GM23338 (cell line): ENCODE results near the gene GH1. TPM values are rescaled to one million over a fixed set of nuclear protein-coding genes. Genes with fewer than 3 reads are reported as not detected.

Experiments used
- ATAC-seq: fragments of 200-7000 bp; cut with Tn5 transposase; 3 replicates; pipeline ENCODE4 v1.9.1; 2020
- DNase-seq: peaks from one replicate; pipeline ENCODE4 v3.0.0-alpha.2; 2015; ENCODE audit warnings: low spot score
- H2AFZ ChIP-seq: fragments of 200-600 bp; sonication (generic); 2 replicates; pipeline ENCODE4 v1.8.0; 2016; ENCODE audit warnings: antibody characterized with exemption, mild to moderate bottlenecking, moderate library complexity
- H3F3A ChIP-seq: fragments of 200-600 bp; sonication (generic); replicated peaks from 2 replicates; pipeline ENCODE4 v1.8.0; 2017; ENCODE audit warnings: antibody characterized with exemption, mixed run types, low read depth
- H3K27ac ChIP-seq: fragments of 200-600 bp; sonication (generic); 2 replicates; pipeline ENCODE4 v1.6.1; 2016; ENCODE audit warnings: low read depth
- H3K27me3 ChIP-seq: fragments of 200-600 bp; sonication (generic); 2 replicates; pipeline ENCODE4 v1.8.0; 2016; ENCODE audit warnings: mild to moderate bottlenecking, mixed run types, moderate library complexity; ENCODE audit not compliant: insufficient read depth
- H3K36me3 ChIP-seq: fragments of 200-600 bp; sonication (generic); 2 replicates; pipeline ENCODE4 v1.8.0; 2016; ENCODE audit warnings: mild to moderate bottlenecking; ENCODE audit not compliant: insufficient read depth
- H3K4me1 ChIP-seq: fragments of 200-600 bp; sonication (generic); 2 replicates; pipeline ENCODE4 v1.8.0; 2016; ENCODE audit warnings: mild to moderate bottlenecking, moderate library complexity; ENCODE audit not compliant: insufficient read depth
- H3K4me2 ChIP-seq: fragments of 200-600 bp; sonication (generic); 2 replicates; pipeline ENCODE4 v1.7.1; 2017; ENCODE audit warnings: mixed run types
- H3K4me3 ChIP-seq: fragments of 200-600 bp; sonication (generic); 2 replicates; pipeline ENCODE4 v1.6.1; 2016; ENCODE audit warnings: mixed run types
- H3K79me2 ChIP-seq: fragments of 200-600 bp; sonication (generic); replicated peaks from 2 replicates; pipeline ENCODE4 v1.8.0; 2017; ENCODE audit warnings: mild to moderate bottlenecking; ENCODE audit not compliant: insufficient read depth
- H3K9me2 ChIP-seq: fragments of 200-600 bp; sonication (generic); 2 replicates; pipeline ENCODE4 v1.8.0; 2017; ENCODE audit not compliant: insufficient read depth
- H4K20me1 ChIP-seq: fragments of 200-600 bp; sonication (generic); replicated peaks from 2 replicates; pipeline ENCODE4 v1.8.0; 2017; ENCODE audit warnings: mild to moderate bottlenecking; ENCODE audit not compliant: insufficient read depth
- H3K27ac Mint-ChIP-seq: 2 replicates; pipeline ENCODE4 v1.8.0; 2020; ENCODE audit warnings: inconsistent platforms, mild to moderate bottlenecking, moderate library complexity, mixed read lengths
- H3K27me3 Mint-ChIP-seq: 3 replicates; pipeline ENCODE4 v1.8.0; 2022; ENCODE audit warnings: low read depth, mild to moderate bottlenecking, moderate library complexity, mixed read lengths, inconsistent platforms; ENCODE audit not compliant: insufficient read depth, poor library complexity
- H3K36me3 Mint-ChIP-seq: 3 replicates; pipeline ENCODE4 v1.8.0; 2021; ENCODE audit warnings: low read depth, mild to moderate bottlenecking, inconsistent platforms, moderate library complexity, mixed read lengths
- H3K4me1 Mint-ChIP-seq: 3 replicates; pipeline ENCODE4 v1.8.0; 2020; ENCODE audit warnings: mild to moderate bottlenecking, inconsistent platforms, mixed read lengths
- H3K4me3 Mint-ChIP-seq: 3 replicates; pipeline ENCODE4 v1.8.0; 2021; ENCODE audit warnings: moderate library complexity, mild to moderate bottlenecking, inconsistent platforms, mixed read lengths
- H3K9me3 Mint-ChIP-seq: 3 replicates; pipeline ENCODE4 v1.8.0; 2020; ENCODE audit warnings: moderate library complexity, mild to moderate bottlenecking, inconsistent platforms, mixed read lengths
- CREB1 ChIP-seq: fragments of 250-450 bp; sonication (Bioruptor Pico); IDR thresholded peaks from 2 replicates; pipeline ENCODE4 v1.5.0; 2020; ENCODE audit warnings: low read depth, mild to moderate bottlenecking, moderate library complexity
- ETS1 ChIP-seq: IDR thresholded peaks from 2 replicates; pipeline ENCODE4 v1.6.1; 2016; ENCODE audit warnings: antibody characterized with exemption
- EZH2 ChIP-seq: fragments of 200-600 bp; sonication (generic); IDR thresholded peaks from one replicate; pipeline ENCODE4 v1.8.0; 2017; ENCODE audit warnings: antibody characterized with exemption, mild to moderate bottlenecking, low read depth; ENCODE audit not compliant: unreplicated experiment
- EZH2phosphoT487 ChIP-seq: fragments of 200-600 bp; sonication (generic); IDR thresholded peaks from one replicate; pipeline ENCODE4 v1.8.1; 2018; ENCODE audit warnings: antibody characterized with exemption; ENCODE audit not compliant: unreplicated experiment
- JUNB ChIP-seq: IDR thresholded peaks from one replicate; pipeline ENCODE4 v1.6.1; 2016; ENCODE audit warnings: antibody characterized with exemption; ENCODE audit not compliant: unreplicated experiment
- NANOG ChIP-seq: IDR thresholded peaks from 2 replicates; pipeline ENCODE4 v1.6.1; 2016; ENCODE audit warnings: antibody characterized with exemption, borderline replicate concordance
- POLR2AphosphoS5 ChIP-seq: IDR thresholded peaks from 2 replicates; pipeline ENCODE4 v1.6.1; 2016; ENCODE audit warnings: antibody characterized with exemption, low read depth
- ZNF331 ChIP-seq: fragments of 250-450 bp; sonication (Bioruptor Pico); IDR thresholded peaks from 2 replicates; pipeline ENCODE4 v1.5.0; 2020; ENCODE audit warnings: low read depth, mild to moderate bottlenecking, moderate library complexity
- polyA plus RNA-seq: library from polyadenylated mRNA; unstranded; fragments of >200 nt; fragmentation: Nextera tagmentation; extraction: Ambion mirVana; gene quantifications from 2 replicates; pipeline ENCODE4 v1.2.1, GENCODE V29; 2016
- total RNA-seq: library from RNA; depleted of rRNA; stranded (reverse); fragments of >200 nt; shearing (Covaris generic); gene quantifications from 2 replicates; pipeline ENCODE4 v1.2.3, GENCODE V29; 2014
- TF ChIP-seq, protein P1 (sequence below), 2 experiments: fragments of 200-600 bp in 1 of 2; sonication (generic) in 1 of 2; conservative IDR thresholded peaks; 2 replicates each; pipeline versions ENCODE4 v1.5.1 to v1.6.1; 2016 to 2017; ENCODE audit warnings: antibody characterized with exemption in 2 of 2, low read depth in 2 of 2, mild to moderate bottlenecking in 2 of 2, moderate library complexity in 1 of 2

Gene GH1
- total and polyA plus RNA-seq, 2 experiments from 2014 or later = 0.57 TPM; not detected in 1

DNA sequence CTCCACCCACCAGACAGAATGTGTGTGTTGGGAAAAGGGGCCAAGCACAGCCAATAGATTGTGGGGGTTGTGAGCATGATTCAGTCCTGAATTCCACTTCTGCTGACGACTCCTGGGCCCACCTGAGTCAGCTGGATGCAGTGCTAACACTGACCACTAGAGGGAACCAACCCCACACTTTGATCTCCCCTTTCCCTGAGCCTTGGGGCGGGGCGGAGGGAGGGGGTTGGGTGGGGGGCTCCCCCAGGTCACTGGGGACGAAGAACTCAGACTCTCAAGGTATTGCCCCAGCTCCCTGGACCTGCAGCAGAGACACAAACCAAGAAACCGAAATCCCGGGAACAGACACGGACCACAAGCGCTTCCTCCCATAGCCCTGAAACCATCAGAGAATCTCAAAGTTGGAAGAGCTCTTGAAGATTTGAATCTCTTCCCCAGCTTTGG, 7.0 kb downstream of the GH1 start:
- no peak for TF ChIP-seq CREB1 (CRISPR knock-in tag)
- TF ChIP-seq, protein P1, sequence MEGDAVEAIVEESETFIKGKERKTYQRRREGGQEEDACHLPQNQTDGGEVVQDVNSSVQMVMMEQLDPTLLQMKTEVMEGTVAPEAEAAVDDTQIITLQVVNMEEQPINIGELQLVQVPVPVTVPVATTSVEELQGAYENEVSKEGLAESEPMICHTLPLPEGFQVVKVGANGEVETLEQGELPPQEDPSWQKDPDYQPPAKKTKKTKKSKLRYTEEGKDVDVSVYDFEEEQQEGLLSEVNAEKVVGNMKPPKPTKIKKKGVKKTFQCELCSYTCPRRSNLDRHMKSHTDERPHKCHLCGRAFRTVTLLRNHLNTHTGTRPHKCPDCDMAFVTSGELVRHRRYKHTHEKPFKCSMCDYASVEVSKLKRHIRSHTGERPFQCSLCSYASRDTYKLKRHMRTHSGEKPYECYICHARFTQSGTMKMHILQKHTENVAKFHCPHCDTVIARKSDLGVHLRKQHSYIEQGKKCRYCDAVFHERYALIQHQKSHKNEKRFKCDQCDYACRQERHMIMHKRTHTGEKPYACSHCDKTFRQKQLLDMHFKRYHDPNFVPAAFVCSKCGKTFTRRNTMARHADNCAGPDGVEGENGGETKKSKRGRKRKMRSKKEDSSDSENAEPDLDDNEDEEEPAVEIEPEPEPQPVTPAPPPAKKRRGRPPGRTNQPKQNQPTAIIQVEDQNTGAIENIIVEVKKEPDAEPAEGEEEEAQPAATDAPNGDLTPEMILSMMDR (conservative IDR thresholded peaks at IDR 0.05; ENCODE audit: low read depth in 2 of 2) = peak; percentile 43 to 82; a peak in 3 of 4 replicates
- peaks cover 19% of the 10 kb centered on the region for H3K4me1 Mint-ChIP-seq
- no peaks in the 10 kb centered on the region for H3K36me3 ChIP-seq

GRCh38 chr17:63911041-63911635, 7.5 kb downstream of the GH1 start, which contains the start of gene CSHL1:
CSHL1 (minus strand) TSS chr17:63911258; CDS start chr17:63911196, 62 bp downstream.
- H3K4me3 ChIP-seq = no peak within 1 kb of the TSS
- H2AFZ ChIP-seq = peak within 1 kb of the TSS; percentile 16; the same call in 1 of the 2 replicates
- H3K27ac Mint-ChIP-seq = no peak within 1 kb of the TSS
- H3K36me3 Mint-ChIP-seq = no peaks in the 10 kb centered on the region
- peaks cover 7% of the 10 kb centered on the region for H3K27me3 Mint-ChIP-seq
- H3K4me3 Mint-ChIP-seq = no peak within 1 kb of the TSS
- H3K4me2 ChIP-seq = peak within 1 kb of the TSS; percentile 21
- H3K9me2 ChIP-seq = no peaks in the 10 kb centered on the region
- DNase-seq (peak; percentile 16), ATAC-seq (no peak)
- peaks cover 20% of the 10 kb centered on the region for H3K4me1 Mint-ChIP-seq
- no peaks in the 10 kb centered on the region for H3F3A ChIP-seq
- no peaks in the 10 kb centered on the region for H3K27me3 ChIP-seq
- no peaks in the 10 kb centered on the region; the same call in 1 of the 2 replicates for H3K4me1 ChIP-seq
- no peak within 1 kb of the TSS for H3K27ac ChIP-seq
- TF ChIP-seq POLR2AphosphoS5 (no peak), NANOG (no peak), CREB1 (CRISPR knock-in tag) (no peak), JUNB (no peak), EZH2 (no peak), ZNF331 (no peak), EZH2phosphoT487 (no peak), ETS1 (no peak)
- H4K20me1 ChIP-seq = no peaks in the 10 kb centered on the region
- no peaks in the 10 kb centered on the region for H3K9me3 Mint-ChIP-seq
- H3K79me2 ChIP-seq = no peaks in the 10 kb centered on the region
- H3K36me3 ChIP-seq = no peaks in the 10 kb centered on the region

More for the DNA sequence above, 7.0 kb downstream of the GH1 start:
- H3K79me2 ChIP-seq = no peaks in the 10 kb centered on the region
- no peak overlapping the region for H3K4me3 ChIP-seq
- H3K4me1 ChIP-seq = no peaks in the 10 kb centered on the region; the same call in 1 of the 2 replicates
- no peak overlapping the region for H2AFZ ChIP-seq
- H4K20me1 ChIP-seq = no peaks in the 10 kb centered on the region
- Mint-ChIP-seq H3K27ac (no peak overlapping the region), H3K9me3 (no peaks in the 10 kb centered on the region), H3K4me3 (no peak overlapping the region), H3K36me3 (no peaks in the 10 kb centered on the region), H3K27me3 (peaks cover 7% of the 10 kb centered on the region)
- no peak overlapping the region for H3K27ac ChIP-seq
- H3K9me2 ChIP-seq = no peaks in the 10 kb centered on the region
- peak overlapping the region; percentile 21; the same call in 1 of the 2 replicates for H3K4me2 ChIP-seq
- DNase-seq = peak; percentile 74
- no peaks in the 10 kb centered on the region for H3K27me3 ChIP-seq
- peak; percentile 69 for ATAC-seq
- H3F3A ChIP-seq = no peaks in the 10 kb centered on the region
